Measurements from ENCODE around the gene NTNG2. TPM values are rescaled to one million over a fixed set of nuclear protein-coding genes. Genes with fewer than 3 reads are reported as not detected.
A peak's percentile ranks its signal among the peaks of the same experiment; 100 is the strongest.

NTNG2 gene
- total RNA-seq, 1 donor, result 2.4 TPM

GRCh38 chr9:132154863-132155567 lies 6.8 kb upstream of the NTNG2 start:
- H3K4me3 ChIP-seq (ENCODE audit: low read depth, low read length), result no peak overlapping the region
- no peak for DNase-seq (ENCODE audit: low read depth)
- TF ChIP-seq CTCF (IDR thresholded peaks at IDR 0.05; ENCODE audit: insufficient read depth, low read length), result no peak

GRCh38 chr9:132155568-132155895 lies 6.3 kb upstream of the NTNG2 start:
- no peak for DNase-seq (ENCODE audit: low read depth)
- no peak overlapping the region for H3K4me3 ChIP-seq (ENCODE audit: low read depth, low read length)
- TF ChIP-seq CTCF (IDR thresholded peaks at IDR 0.05; ENCODE audit: insufficient read depth, low read length), result no peak

- no peak for TF ChIP-seq CTCF (IDR thresholded peaks at IDR 0.05; ENCODE audit: insufficient read depth, low read length)
Observed at GRCh38 chr9:132156262-132156661, 5.6 kb upstream of the NTNG2 start.

GRCh38 chr9:132157347-132158116 lies 4.3 kb upstream of the NTNG2 start:
- H3K4me3 ChIP-seq (ENCODE audit: low read depth, low read length), result no peak overlapping the region
- no peak for DNase-seq (ENCODE audit: low read depth)
- TF ChIP-seq CTCF (IDR thresholded peaks at IDR 0.05; ENCODE audit: insufficient read depth, low read length), result no peak

More at GRCh38 chr9:132156262-132156661, 5.6 kb upstream of the NTNG2 start:
- H3K4me3 ChIP-seq (ENCODE audit: low read depth, low read length), result no peak overlapping the region
- DNase-seq (ENCODE audit: low read depth), result no peak

GRCh38 chr9:132160802-132161742 lies 786 bp upstream of the NTNG2 start:
- TF ChIP-seq CTCF (IDR thresholded peaks at IDR 0.05; ENCODE audit: insufficient read depth, low read length), result no peak
- DNase-seq (ENCODE audit: low read depth), result peak; percentile 80
- H3K4me3 ChIP-seq (ENCODE audit: low read depth, low read length), result peak overlapping the region; percentile 73

- no peak for DNase-seq (ENCODE audit: low read depth)
- peak overlapping the region; percentile 73 for H3K4me3 ChIP-seq (ENCODE audit: low read depth, low read length)
- TF ChIP-seq CTCF (IDR thresholded peaks at IDR 0.05; ENCODE audit: insufficient read depth, low read length), result no peak
Observed at GRCh38 chr9:132162764-132163456, 1.1 kb downstream of the NTNG2 start.
